Measurements from ENCODE around the gene AP1G2.

The AP1G2 gene

DNA sequence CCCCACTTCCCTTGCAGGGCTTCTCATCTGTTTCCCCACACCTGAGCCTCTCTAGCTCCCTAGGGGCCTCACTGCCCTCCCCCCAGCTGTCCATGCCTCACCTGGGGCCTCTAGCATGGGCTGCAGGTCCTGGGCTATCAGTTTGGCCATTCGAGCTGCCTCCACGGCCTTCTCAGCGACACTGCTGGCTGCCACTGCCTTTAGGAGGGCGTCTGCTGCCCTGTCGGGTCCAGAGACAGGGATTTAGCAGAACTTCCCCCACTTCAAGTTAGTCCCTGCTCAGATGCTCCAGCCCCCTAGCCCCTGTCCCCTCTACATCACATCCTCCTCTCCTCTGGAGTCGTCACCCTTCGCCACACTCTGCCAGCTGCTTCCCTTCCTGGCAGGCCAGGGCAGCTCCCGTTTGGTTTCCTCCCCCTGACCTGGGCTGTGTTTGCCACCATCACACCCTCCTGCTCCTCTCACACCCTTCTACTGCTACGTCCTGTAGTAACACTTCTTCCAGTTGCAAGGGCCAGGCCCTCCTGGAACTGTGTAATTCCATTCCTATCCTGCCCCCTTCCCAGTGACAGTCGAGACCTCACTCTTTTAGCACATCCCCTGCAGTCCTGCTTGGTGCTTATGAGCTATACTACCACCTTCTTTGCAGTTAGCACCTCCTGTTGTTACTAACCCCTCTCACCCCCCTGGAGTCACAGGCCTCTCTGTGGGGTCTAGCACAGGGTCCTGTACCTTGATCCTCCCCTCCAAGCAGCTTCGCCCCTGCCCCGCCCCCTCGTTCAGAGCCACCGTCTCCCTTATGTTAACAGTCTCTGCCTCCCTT lies 4.3 kb upstream of the AP1G2 start:
- DNase-seq (ENCODE audit: low read depth in 3 of 3), result no peak

DNA sequence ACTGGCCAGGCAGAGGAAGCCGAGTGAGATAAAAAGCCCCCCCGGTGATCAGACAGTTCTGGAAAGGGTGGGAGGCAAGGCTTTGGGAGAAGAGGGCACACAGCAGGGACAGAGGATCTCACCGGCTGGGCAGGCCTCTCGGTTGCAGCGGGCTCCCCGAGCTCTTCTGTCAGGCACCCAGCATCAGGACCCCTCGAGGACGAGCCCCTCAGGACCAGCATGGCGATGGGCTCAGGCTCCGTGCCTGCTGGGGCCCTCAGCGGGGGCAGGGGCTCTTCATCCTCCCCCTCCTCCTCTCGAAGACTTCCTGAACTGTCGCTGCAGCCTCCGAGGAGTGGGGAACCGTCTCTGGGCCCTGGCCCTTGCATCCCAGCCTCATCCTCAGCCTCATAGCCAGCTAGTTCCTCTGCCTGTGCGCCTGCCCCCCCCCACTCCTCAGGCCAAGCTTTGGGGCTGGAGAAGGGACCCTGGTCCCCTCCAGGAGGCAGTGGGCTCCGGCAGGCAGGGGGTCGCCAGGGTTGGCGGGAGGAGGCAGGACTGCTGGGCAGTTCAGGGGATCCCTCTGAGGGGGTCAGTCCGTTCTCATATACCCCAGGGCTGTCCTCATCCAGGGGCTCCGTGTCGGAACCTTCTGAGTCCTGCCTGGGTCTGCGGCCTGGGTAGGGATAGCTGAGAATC lies 3.4 kb upstream of the AP1G2 start:
- DNase-seq (ENCODE audit: low read depth in 3 of 3), result no peak

DNA sequence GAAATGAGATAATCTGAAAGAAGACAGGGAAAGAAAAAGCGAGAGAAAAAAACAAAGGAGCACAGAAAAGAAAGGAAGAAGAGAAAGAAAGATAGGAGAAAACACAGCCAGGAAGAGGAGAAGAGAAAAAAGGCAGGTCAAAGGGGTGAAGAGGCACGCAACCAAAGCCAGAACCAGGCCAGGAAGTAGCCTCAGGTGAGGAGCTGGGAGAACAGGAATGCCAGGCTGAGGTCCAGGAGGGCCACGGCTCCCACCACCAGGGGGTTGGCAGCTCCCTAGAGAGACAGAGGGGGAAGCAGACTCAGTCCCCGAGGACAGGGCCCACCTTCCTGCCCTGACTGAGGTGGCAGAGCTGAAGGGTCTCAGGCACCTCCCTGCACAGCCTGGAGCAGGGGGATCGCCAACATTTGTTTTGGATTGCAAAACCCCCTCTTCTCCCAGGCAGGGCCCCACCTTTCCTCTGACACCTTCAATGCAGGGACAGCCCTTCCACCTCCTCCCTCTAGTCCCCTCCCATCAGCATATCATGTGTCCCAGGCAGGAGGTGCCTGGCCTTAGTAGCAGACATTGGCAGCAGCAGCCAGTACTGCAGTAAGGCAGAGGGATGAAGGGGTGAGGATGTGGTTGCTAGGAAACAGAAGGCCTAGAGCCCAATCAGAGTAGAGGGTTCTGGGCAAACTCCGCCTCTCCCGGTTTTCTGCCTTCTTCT lies 2.0 kb upstream of the AP1G2 start:
- DNase-seq (ENCODE audit: low read depth in 3 of 3), result no peak

DNA sequence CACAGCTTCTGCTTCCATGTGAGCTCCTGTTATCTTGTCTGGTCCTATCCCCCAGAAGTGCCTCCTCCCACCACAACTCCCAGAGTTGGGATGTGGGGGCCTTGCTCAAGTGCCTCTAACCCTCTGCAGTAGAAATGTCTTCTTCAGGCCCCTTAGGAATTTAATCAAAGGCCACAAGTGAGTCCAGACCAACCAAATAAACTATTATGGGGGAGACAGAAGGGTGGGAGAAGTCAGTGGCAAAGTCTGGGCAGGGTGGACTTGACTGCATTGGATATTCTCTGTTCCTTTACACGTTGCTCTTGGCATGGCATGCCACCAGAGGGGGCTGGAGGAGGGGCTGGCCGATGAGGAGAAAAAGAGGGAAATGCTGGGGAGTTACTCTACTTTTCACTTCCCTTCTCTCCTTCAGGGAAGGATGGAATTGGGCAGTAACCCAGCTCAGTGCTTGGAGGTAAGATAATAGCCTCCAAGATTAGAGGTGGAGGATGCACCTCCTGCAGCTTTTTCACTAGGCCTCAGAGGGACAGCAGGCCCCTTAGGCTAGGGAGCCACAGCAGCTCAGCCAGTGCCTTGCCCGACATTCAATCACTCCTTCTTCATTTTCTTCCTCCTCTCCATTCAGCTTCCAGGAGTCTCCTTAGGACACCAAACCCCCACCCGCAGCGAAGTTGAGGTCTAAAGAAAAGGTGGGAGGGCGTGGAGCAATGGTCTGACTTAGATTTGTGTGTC lies 1.2 kb upstream of the AP1G2 start:
- no peak for DNase-seq (ENCODE audit: low read depth in 3 of 3)

DNA sequence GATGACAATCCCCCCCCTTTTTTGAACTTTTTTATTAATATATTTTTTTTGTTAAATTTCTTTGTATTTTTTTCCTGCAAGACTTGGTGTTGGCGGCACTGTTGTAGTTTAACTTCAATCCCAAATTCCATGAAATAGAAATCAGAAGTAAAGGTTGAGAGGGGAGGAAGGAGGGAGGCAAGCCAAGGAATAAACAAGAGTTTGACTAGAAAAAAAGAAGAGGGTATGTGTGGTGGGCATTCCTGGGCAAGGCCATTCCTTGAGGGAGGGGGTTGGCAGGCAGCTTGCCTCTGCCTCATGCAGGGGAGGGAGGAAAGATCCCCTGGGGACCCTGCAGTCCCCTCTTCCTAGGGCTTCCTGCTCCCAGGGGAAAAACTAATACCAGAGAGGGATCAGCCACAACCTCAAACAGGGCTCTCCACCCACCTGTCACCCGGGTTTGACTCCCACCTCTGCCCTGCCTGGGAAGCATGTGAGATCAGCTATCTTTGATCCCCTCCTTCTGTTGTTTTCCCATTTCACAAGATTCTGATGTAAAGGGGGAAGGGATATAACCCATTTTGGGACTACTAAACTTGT lies 519 bp upstream of the AP1G2 start:
- DNase-seq (ENCODE audit: low read depth in 3 of 3), result no peak

DNA sequence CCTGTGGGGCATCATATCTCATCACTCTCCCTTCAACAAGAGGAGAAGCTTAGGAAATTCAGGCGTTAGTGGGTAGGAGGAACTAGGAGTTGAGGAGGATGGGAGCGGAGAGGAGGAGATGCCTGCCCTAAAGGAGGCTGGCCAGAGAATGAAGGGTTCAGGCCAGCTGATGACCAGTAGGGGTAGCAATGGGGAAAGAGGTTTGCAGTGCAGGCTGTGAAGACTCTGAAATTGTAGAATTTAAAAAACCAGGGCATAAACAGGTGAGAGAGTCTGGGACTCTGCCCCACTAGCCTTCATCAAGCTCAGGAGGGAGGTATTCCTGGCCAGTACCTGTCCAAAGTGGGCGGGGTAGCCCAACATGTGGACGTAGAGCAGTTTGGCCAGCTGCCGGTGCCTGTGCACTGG lies 809 bp downstream of the AP1G2 start:
- DNase-seq (ENCODE audit: low read depth in 3 of 3), result no peak

DNA sequence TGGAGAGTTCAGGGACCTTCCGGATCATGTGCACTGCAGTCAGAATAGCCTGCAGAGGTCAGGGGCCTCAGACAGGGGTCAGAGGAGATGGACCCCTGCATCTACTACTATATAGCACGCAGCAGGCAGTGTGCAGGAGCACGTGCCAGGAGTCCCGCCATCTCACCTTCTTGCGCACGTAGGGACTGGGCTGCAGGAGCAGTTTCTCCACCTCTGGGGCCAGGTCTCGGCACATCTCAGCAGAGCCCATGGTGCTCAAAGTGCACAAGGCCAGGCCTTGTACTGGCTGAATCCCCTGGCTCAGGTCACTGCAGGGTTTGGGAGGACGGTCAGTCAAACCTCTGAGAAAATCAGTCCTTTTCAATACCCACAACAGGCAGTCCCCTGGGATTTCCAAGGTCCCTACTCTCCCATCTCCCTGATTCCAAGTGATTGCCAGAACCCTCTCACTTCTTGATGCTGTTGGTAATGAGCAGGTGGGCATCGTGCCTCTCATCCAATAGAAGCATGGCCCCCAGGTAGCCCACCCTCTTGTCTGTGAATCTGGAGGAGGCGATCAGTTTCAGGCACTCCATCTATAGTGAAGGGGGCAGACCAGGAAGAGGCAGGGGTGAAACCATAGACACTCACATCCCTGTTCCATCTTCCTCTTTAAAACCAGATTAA lies 1.3 kb downstream of the AP1G2 start:
- no peak for DNase-seq (ENCODE audit: low read depth in 3 of 3)

DNA sequence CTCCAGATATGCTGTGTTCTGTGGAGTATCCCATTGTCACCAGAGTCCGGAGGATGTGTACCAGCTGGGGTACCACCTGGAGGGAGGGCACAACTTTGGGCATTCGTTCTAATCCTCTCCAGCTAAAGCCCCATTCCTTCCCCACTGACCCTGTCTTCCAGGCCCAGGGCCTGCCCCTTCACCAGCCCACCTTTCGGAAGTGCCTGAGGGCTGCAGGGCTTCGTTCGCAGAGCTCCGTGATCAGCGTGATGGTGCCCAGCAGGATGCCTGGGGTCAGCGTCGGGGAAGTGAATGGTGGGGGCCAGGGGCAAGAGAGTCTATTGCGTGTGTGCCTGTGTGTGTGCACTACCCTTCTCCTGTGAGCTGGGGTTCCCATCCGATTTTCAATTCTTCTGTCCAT lies 2.0 kb downstream of the AP1G2 start:
- DNase-seq (ENCODE audit: low read depth in 3 of 3), result no peak

DNA sequence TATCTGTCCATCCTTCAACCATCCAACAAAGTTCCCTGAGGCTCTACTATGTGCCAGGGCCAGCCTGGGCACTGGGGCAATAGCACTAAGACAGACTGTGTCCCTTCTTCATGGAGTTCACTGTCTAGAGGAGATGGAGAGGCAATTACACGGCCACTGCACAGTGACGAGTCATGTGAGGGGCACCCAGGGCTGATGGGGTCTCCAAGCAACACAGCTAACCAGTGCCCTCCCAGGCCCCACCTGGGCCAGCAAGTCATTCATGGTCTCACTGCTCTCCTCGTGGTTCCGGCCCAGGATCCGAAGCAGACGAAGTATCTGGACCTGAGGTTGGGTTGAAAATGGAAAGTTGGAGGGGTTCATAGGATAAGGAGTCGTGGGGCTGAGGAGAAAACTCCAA lies 2.7 kb downstream of the AP1G2 start:
- DNase-seq (ENCODE audit: low read depth in 3 of 3), result no peak

DNA sequence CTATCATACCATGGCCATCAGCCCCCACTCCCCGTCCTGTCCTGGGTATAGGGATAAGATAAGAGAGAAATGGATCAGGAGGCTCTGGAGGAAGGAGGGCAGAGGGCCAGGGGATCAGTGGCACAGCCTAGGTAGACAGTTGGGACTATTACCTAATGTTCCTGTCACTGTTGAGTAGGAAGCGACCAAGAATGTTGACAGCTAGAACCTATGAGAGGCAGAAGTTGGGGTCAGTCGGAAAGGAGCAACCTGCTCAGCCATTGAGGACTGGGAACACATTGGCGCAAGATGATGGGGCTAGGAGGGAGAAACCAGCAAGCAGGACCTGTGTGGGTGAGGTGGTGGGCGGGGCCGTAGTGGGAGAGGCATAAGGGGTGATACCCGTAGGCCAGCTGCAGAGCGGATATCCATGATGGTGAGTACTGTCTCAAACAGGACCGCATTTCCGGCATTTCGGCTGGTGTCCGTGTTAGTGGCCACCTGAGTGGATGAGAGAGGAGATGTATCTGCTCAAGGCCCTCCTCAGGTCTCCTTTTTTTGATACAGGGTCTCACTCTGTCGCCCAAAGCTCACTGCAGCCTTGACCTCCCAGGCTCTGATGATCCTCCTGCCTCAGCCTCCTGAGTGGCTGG lies 3.3 kb downstream of the AP1G2 start:
- no peak for DNase-seq (ENCODE audit: low read depth in 3 of 3)

DNA sequence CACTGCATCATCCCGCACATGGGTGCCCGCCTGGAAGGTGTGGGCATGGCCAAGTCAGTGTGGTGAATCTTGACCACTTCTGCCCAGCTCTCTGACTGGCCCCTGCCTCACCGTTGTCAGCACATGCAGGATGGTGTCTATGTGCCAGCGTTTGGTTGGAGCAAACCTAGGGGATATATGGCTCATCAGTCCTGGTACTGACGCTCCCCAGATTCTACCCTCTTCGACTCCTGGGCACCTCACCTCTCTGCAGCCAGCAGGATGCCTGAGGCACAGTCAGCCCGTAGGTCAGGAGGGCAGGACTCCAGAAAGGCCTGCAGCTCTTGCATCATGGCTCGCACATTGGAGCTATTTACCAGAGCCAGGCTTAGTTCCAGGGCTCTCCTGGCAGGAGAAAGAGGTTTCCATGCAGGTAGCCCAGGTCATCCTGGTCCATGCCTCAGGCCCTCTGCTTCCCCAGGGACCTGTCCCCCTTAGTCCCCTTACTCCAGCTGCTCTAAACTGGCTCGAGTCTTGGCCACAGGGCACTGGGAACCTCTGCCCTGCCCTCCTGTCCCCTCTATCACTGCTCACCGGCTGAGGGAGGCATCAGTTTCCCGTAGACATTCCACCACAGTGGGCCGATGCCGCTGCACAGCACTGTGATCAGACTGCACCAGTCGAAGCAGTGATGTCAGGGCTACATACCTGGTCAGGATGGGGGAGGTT lies 4.0 kb downstream of the AP1G2 start:
- no peak for DNase-seq (ENCODE audit: low read depth in 3 of 3)

DNA sequence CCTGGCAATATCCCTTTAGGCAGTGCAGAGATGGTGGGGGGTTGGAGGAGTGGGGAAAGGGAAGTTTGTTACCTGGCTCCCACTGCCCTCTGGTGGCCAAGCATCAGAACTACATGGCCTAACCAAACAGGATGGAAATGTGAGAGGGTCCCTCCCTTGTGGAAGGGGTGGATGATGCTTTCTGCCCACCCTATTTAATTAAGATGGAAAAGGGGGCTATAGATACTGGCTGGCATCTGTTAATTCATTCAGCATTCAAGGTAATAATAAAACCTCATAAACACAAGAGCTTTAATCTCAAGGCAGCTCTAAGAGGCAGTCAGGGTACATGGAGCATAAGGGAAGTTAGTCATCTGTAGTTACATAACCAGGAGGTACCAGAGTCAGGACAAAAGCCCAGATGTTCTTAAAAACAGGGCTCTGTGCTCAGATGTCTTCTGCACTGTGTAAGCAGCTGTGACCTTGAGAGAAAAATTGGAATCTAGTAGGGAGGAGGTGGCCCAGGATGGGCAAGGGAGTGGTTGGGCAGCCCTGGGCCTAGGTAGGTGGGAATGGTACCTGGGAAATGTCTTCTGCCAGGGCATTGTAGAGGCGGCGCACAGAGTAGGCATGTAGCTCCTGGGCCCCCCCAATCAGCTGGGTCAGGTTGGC lies 4.6 kb downstream of the AP1G2 start:
- DNase-seq (ENCODE audit: low read depth in 3 of 3), result peak in 2 of 3 experiments; percentile 36 to 40

DNA sequence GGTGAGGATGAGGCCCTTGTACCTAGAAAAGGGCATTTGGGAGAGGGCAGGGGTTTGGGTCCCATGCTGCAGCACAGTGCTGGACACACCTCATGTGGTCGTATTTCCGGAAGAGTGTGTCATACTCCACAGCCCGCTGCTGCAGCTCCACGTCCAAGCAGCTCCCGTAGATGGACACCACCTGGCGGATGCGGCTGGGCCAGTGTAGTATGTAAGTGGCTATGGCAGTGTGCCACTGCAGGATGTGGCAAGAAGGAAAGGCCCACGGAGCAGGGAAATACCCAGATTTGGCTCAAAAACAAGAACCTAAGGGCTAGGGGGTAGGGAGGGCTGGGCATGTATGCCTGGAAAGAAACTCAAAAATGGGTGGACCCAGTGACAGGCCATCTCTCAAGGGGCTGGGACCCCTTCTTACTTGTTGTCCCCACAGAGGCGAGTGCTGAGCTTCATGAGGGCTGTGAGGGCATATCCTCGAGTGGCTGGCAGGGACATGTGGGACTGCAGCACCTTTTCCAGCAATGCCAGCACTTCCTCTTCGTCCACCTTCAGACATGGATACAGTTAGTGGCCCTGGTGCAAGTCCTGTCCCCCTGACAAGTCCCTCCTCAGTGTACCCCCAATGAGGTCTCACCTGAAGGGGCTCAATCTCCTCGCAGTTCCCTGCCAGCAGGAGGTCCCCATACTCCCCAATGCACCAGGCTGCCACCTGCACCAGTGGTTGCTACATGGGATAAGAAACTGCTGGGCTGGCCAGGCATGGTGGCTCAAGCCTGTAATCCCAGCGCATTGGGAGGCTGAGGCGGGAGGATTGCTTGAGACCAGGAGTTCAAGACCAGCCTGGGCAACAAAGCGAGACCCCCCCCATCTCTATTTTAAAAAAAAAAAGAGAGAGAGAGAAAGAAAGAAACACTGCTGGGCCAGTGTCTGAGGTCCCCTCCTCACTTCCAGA lies 5.4 kb downstream of the AP1G2 start:
- DNase-seq (ENCODE audit: low read depth in 3 of 3), result no peak

DNA sequence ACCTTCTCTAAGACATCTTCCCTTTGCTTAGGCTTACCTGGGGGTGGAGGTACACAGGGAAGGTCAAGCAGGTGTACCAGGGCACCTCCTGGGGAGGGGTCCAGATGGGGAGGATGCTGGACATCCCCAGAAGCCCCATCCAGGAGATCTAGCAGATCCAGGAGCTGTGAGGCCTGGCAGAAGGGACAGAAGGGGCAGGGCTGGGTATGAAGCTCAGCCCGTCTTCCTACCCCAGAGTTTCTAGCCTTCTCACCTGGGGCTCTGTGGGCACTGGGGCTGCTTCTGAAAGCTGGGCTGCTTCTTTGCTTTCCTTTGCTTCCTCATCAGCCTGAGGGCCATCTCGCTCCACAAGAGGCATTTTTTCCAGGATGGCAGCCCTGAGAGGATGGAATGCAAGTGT lies 6.3 kb downstream of the AP1G2 start:
- no peak for DNase-seq (ENCODE audit: low read depth in 3 of 3)

DNA sequence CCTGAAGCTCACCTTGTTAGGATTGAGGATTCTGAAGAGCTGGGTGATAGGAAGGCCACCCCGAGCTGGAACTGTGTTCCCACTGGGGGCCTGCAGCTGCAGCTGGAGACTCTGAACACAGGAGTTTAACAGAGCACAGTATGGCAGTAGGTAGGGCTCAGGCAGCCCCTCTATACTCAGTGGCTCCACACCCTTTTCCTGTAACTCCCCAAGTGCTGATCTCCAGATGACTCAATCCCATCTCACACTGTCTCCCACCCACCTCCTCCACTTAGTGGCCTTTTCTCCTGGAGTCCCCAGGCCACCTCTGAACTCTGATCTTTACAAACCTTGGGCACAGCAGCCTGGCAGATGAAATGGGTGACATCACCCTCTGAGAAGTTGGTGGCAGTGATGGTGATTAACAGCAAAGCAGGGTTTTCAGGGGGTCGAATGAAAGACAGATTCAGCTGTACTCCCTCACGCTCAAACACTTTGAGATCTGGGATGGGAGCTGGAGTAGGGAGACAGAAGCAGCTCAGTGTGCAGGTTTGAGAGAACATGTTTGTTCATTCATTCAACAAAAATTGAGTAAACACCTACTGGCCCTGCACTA lies 7.6 kb downstream of the AP1G2 start:
- no peak for DNase-seq (ENCODE audit: low read depth in 3 of 3)

DNA sequence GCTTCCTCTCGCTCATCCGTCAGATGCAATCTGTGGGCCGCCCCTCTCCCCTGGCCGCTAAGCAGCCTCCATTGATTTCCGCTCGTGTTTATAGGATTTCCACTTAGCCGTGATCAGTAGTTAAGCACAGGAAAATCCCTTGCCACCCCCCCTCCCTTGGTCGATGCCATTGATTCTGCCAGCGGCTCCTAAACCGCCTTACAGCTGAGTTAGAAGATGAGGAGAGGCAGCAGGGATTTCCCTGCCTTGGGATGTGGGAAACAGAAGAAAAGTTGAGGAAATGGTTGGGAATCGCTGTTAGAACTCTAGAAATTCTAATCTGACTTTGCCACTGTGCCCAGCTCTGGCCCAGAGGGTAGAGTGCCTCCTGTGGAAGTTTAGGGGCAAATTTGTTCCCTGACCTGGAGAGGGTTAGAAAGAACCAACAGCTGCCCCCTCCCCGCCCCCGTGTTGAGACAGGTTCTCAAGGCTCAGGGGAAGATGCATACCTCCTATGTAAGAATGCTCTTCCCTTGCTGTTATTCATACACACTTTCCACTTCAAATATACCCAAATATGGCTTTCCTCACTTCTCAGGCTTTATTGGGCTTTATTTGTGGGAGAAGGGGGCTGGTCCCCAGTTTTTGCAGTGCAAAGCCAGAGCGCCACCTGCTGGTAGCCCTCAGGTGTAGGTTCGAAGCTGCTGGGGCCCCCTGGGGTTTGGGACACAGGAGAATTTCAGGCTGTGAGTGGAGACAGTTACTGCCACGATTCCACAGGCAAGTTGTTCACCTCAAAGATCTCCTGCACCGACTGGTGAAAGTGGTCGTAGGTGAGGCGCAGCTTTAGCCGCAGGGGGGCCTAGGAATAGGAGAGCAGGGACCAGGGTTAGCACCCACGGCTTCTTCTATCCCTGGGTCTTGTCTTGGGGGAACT lies 8.3 kb downstream of the AP1G2 start:
- DNase-seq (ENCODE audit: low read depth in 3 of 3), result peak; percentile 31 to 51 (median 41)

Measured in stimulated activated CD4-positive, alpha-beta T cell treated with anti-CD3 and anti-CD28 coated beads, TNF-alpha, amount 100 ng/mL, for 4 hours (primary cell).